SK-N-MC (cell line): ENCODE data around the gene CIB1.

Source experiments
- DNase-seq: peaks from one replicate; pipeline ENCODE4 v3.0.0-alpha.2; 2011; ENCODE audit warnings: low read depth, low spot score
- H3K27ac ChIP-seq: fragments of 200-600 bp; sonication (generic); 2 replicates; pipeline ENCODE4 v1.5.1; 2016; ENCODE audit warnings: mixed run types
- H3K36me3 ChIP-seq: fragments of 200-600 bp; sonication (generic); 2 replicates; pipeline ENCODE4 v1.6.1; 2017; ENCODE audit warnings: antibody characterized with exemption, low read length, mixed read lengths; ENCODE audit not compliant: insufficient read depth
- H3K4me3 ChIP-seq: fragments of 200-600 bp; sonication (generic); 2 replicates; pipeline ENCODE4 v1.5.1; 2016
- H3K9ac ChIP-seq: fragments of 200-600 bp; sonication (generic); 2 replicates; pipeline ENCODE4 v1.8.0; 2017; ENCODE audit warnings: mixed run types, mixed read lengths; ENCODE audit not compliant: insufficient read length
- H3K9me3 ChIP-seq: fragments of 200-600 bp; sonication (generic); 2 replicates; pipeline ENCODE4 v1.6.1; 2017; ENCODE audit warnings: low read depth, mild to moderate bottlenecking, antibody characterized with exemption, low read length, moderate library complexity, mixed read lengths
- EZH2 ChIP-seq: fragments of 200-600 bp; sonication (generic); IDR thresholded peaks from one replicate; pipeline ENCODE4 v1.6.1; 2017; ENCODE audit warnings: antibody characterized with exemption
- FOXP2 ChIP-seq: optimal IDR thresholded peaks from 2 replicates; pipeline ENCODE3; 2011; ENCODE audit warnings: mild to moderate bottlenecking, moderate library complexity; ENCODE audit not compliant: insufficient read depth; ENCODE audit errors: extremely low read length, control extremely low read depth
- POLR2AphosphoS5 ChIP-seq: IDR thresholded peaks from 2 replicates; pipeline ENCODE4 v1.6.1; 2012; ENCODE audit warnings: mild to moderate bottlenecking, low read depth, low read length, borderline replicate concordance

Gene CIB1

DNA sequence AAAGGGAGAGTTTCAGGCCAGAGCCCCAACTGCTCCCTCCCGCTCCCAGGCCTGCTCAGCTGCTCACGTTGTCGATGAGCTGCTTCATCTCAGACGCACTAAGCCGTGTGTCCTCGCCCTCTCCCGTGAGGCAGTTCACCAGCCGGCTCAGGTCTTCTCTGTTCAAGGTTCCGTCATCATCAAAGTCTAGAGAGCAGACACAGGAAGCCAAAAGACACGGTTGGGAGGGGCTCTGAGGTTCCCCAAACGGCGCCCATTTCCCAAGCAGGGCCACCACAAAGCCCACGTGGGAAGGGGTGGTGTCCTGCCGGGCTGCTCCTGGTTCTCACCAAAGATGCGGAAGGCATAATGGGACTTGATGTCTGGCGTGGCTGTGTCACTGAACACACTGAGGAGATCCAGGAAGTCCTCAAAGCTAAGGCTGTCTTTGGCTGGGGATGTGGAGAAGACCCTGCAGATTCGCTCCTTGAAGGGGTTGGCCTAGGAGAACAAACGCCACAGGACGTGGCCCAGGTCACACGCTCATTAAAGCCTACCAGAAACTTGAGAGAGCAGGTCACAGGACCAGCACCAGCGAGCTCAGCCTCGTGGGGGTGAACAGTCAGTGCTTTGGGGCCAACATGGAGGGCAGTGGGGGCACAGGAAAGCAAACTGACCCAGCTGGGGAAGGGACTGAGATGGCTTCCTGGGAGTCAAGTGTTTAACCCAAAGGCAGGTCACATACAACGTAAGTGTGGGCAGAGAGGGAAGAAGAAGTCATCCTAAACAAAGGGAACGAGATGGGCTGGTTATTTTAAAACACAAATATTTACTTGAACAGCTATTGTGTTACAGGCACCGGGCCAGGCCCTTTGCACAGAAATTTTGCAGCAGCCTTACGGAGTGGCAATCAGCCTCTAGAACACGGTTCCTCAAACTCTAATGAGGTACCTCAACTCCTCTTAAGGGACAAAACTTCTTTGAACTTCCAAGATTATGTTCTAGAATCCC lies 2.4 kb downstream of the CIB1 start:
- no peak for TF ChIP-seq POLR2AphosphoS5
- TF ChIP-seq FOXP2 = no peak
- no peak for TF ChIP-seq EZH2
- H3K36me3 ChIP-seq = no peaks in the 10 kb centered on the region
- H3K27ac ChIP-seq = no peak overlapping the region
- no peak overlapping the region for H3K9ac ChIP-seq
- H3K4me3 ChIP-seq = no peak overlapping the region
- DNase-seq = no peak
- no peaks in the 10 kb centered on the region for H3K9me3 ChIP-seq

- H3K9me3 ChIP-seq = no peaks in the 10 kb centered on the region
- H3K9ac ChIP-seq = no peak overlapping the region
- H3K36me3 ChIP-seq = no peaks in the 10 kb centered on the region
- no peak overlapping the region for H3K4me3 ChIP-seq
- no peak overlapping the region for H3K27ac ChIP-seq
- TF ChIP-seq EZH2 (no peak), POLR2AphosphoS5 (no peak), FOXP2 (no peak)
- DNase-seq = no peak
These were observed 3.1 kb downstream of the CIB1 start for GRCh38 chr15:90230610-90231009.

GRCh38 chr15:90230071-90230494 lies 3.7 kb downstream of the CIB1 start:
- Histone ChIP-seq H3K36me3 (no peaks in the 10 kb centered on the region), H3K4me3 (no peak overlapping the region), H3K27ac (no peak overlapping the region), H3K9me3 (no peaks in the 10 kb centered on the region), H3K9ac (no peak overlapping the region)
- no peak for DNase-seq
- no peak for TF ChIP-seq POLR2AphosphoS5
- no peak for TF ChIP-seq EZH2
- no peak for TF ChIP-seq FOXP2

- Histone ChIP-seq H3K9me3 (no peaks in the 10 kb centered on the region), H3K4me3 (no peak overlapping the region), H3K9ac (no peak overlapping the region), H3K36me3 (no peaks in the 10 kb centered on the region), H3K27ac (no peak overlapping the region)
- DNase-seq = no peak
- TF ChIP-seq POLR2AphosphoS5 = no peak
- no peak for TF ChIP-seq FOXP2
- no peak for TF ChIP-seq EZH2
These were observed 4.8 kb downstream of the CIB1 start for GRCh38 chr15:90228960-90229359.

GRCh38 chr15:90227816-90228772 lies 5.6 kb downstream of the CIB1 start:
- Histone ChIP-seq H3K27ac (no peak overlapping the region), H3K9me3 (no peaks in the 10 kb centered on the region), H3K9ac (no peak overlapping the region), H3K36me3 (no peaks in the 10 kb centered on the region), H3K4me3 (no peak overlapping the region)
- DNase-seq = no peak
- TF ChIP-seq EZH2 = no peak
- no peak for TF ChIP-seq POLR2AphosphoS5
- TF ChIP-seq FOXP2 = no peak

- no peaks in the 10 kb centered on the region for H3K9me3 ChIP-seq
- no peaks in the 10 kb centered on the region for H3K36me3 ChIP-seq
- H3K27ac ChIP-seq = no peak overlapping the region
- no peak overlapping the region for H3K9ac ChIP-seq
- no peak for TF ChIP-seq FOXP2
- no peak for DNase-seq
- H3K4me3 ChIP-seq = no peak overlapping the region
These were observed 6.4 kb downstream of the CIB1 start for GRCh38 chr15:90227336-90227735.

DNA sequence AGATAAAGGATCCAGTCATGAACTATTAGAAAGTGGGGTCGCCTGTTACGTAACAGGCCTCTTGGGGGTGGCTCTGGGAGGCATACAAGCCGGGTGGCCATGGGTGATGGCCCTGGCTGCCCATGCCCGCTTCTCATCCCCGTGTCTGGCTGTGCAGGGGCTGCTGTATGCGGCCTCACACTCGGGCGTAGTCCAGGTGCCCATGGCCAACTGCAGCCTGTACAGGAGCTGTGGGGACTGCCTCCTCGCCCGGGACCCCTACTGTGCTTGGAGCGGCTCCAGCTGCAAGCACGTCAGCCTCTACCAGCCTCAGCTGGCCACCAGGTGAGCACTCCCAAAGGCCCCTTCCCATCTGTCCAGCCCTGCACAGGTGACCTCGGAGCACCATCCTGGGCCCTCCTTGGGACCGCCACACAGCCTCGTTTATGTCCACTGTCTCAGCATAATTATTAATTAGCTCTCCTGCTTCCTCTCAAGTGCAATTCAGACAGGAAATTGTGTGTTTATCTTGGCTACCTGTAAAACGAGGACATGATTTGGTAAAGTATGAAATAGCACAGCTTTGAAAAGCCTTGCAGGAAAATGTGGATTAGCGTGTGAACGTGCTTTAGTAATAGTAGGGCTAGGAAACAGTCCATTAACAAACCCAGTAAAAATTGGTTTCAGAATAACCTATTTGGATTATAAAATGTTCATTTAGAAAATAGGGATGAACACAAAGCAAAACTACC lies 8.1 kb downstream of the CIB1 start:
- Histone ChIP-seq H3K4me3 (no peak overlapping the region), H3K9me3 (no peaks in the 10 kb centered on the region), H3K27ac (no peak overlapping the region), H3K9ac (no peak overlapping the region), H3K36me3 (no peaks in the 10 kb centered on the region)
- no peak for DNase-seq
- TF ChIP-seq EZH2 = no peak

DNA sequence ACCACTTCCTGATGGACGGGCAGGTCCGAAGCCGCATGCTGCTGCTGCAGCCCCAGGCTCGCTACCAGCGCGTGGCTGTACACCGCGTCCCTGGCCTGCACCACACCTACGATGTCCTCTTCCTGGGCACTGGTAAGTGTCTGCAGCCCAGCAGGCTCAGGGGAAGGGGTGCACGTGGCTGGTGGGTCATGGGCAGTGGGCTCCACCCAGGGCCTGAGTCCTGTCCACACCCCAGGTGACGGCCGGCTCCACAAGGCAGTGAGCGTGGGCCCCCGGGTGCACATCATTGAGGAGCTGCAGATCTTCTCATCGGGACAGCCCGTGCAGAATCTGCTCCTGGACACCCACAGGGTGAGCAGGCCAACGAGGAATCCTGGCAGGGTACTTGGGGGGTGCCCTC lies 8.7 kb downstream of the CIB1 start:
- Histone ChIP-seq H3K9ac (no peak overlapping the region), H3K9me3 (no peaks in the 10 kb centered on the region), H3K36me3 (no peaks in the 10 kb centered on the region), H3K27ac (no peak overlapping the region), H3K4me3 (no peak overlapping the region)
- no peak for TF ChIP-seq EZH2
- no peak for TF ChIP-seq POLR2AphosphoS5
- TF ChIP-seq FOXP2 = no peak
- DNase-seq = no peak
